ENCODE data around the gene RMND5A.
A peak's percentile ranks its signal among the peaks of the same experiment; 100 is the strongest.

RMND5A gene

DNA sequence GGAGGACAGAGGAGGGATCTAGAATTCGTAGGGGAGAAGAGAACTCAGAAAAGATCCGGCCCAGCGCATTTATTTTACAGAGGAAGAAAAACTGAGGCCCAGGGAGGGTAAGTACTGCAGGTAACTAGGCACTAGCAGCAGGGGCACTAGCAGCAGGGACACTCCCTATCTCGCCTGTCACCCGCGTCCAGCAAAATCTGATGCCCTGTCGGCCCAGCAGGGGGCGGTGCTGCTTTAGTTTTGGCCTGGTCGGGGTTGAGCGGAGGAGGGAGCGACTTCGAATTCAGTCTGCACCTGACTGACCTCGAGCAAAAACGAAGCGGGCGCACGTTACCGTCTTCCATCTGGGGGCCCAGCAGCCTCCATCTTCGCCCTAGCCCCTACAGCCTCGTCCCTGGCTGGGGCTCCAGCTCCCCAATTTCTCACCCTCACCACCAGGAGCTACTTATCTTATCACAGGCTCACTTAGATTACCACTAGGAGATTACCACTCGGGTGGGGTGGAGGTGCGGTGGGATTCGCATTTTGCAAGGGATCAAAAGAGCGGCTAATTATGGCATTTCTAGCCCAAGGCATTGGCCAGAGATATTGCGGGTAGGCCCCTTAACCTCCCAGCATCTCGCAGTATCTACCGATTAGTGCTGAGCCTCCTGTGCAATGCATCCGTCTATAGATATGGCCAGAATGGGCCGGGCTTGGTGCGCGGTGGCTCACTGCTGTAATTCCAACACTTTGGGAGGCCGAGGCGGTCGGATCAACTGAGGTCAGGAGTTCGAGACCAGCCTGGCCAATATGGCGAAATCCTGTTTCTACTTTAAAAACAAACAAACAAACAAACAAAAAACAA lies 88.4 kb downstream of the RMND5A start:
- Histone ChIP-seq H3K4me3 (ENCODE audit: low read depth in 1 of 2, low read length in 1 of 2) (peak overlapping the region in 1 of 2 experiments; percentile 21), H3K27me3 (peaks cover 97% of the 10 kb centered on the region), H3K9me3 (no peaks in the 10 kb centered on the region), H3K4me1 (ENCODE audit: control insufficient read depth in 1 of 2, insufficient read depth in 1 of 2, low read depth in 1 of 2, low read length in 1 of 2) (peaks cover 22 to 26% of the 10 kb centered on the region in 2 experiments), H3K36me3 (no peaks in the 10 kb centered on the region), H3K27ac (no peak overlapping the region)
- TF ChIP-seq, protein P1, sequence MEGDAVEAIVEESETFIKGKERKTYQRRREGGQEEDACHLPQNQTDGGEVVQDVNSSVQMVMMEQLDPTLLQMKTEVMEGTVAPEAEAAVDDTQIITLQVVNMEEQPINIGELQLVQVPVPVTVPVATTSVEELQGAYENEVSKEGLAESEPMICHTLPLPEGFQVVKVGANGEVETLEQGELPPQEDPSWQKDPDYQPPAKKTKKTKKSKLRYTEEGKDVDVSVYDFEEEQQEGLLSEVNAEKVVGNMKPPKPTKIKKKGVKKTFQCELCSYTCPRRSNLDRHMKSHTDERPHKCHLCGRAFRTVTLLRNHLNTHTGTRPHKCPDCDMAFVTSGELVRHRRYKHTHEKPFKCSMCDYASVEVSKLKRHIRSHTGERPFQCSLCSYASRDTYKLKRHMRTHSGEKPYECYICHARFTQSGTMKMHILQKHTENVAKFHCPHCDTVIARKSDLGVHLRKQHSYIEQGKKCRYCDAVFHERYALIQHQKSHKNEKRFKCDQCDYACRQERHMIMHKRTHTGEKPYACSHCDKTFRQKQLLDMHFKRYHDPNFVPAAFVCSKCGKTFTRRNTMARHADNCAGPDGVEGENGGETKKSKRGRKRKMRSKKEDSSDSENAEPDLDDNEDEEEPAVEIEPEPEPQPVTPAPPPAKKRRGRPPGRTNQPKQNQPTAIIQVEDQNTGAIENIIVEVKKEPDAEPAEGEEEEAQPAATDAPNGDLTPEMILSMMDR (IDR thresholded peaks at IDR 0.05): peak; percentile 84

DNA sequence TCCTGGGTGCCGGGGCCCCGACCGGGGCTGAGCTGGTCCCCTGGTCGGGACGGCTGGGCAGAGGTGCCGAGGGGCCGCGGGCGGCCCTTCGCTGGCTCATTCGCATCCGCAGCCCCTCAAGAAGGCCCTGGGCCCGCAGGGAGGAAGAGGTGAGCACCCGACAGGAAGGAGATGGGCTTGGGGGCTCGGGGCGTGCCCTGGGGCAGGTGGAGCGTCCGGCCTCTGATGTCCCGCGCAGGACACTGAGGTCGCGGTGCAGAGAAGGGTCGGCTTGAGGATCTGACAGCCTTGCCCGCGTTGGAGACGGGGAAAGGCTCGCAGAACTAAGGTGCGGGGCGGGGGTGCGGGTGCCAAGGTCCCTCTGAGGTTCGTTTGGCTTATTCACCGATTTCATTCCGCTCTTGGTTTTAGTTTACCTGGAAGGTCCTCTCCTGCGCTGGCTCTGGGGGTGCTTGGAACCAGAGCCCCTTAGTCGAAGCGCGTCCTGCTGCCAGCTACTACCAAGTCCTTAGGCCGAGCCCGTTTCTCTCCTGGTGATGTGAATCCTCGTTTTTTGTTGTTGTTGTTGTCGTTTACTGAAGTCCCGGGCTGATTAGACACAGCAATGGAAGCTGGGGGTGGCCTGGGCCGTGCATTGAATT lies 89.5 kb downstream of the RMND5A start:
- H3K4me1 ChIP-seq (ENCODE audit: control insufficient read depth in 1 of 2, insufficient read depth in 1 of 2, low read depth in 1 of 2, low read length in 1 of 2): peaks cover 22 to 26% of the 10 kb centered on the region in 2 experiments
- no peaks in the 10 kb centered on the region for H3K9me3 ChIP-seq
- no peaks in the 10 kb centered on the region for H3K36me3 ChIP-seq
- peaks cover 91% of the 10 kb centered on the region for H3K27me3 ChIP-seq
- no peak overlapping the region for H3K27ac ChIP-seq
- H3K4me3 ChIP-seq (ENCODE audit: low read depth in 1 of 2, low read length in 1 of 2): peak overlapping the region in 1 of 2 experiments; percentile 3
- TF ChIP-seq, protein P1 (IDR thresholded peaks at IDR 0.05): no peak

DNA sequence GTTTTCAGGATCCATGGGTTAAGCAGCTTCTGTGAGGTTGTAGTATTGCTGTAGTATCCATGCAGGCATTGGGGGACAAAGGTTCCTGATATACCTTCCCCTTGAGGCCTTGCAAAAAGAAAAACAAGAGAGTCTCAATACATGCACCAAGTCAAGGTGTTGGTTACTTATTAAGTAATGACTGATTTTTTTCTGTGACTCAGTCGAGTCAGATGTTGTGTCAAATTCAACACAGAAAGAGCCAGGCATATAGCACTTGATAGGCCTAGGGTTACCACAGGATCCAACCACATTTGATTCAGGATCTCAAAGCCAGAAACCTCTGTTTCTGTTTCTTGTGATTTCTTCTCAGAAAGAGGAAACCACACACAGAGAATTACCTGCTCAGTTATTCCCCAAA lies 95.5 kb downstream of the RMND5A start:
- Histone ChIP-seq H3K4me3 (ENCODE audit: low read depth in 1 of 2, low read length in 1 of 2) (no peak overlapping the region), H3K27me3 (peaks cover 30% of the 10 kb centered on the region), H3K4me1 (ENCODE audit: control insufficient read depth in 1 of 2, insufficient read depth in 1 of 2, low read depth in 1 of 2, low read length in 1 of 2) (no peaks in the 10 kb centered on the region), H3K27ac (no peak overlapping the region), H3K9me3 (no peaks in the 10 kb centered on the region), H3K36me3 (no peaks in the 10 kb centered on the region)
- TF ChIP-seq, protein P1 (IDR thresholded peaks at IDR 0.05): no peak

DNA sequence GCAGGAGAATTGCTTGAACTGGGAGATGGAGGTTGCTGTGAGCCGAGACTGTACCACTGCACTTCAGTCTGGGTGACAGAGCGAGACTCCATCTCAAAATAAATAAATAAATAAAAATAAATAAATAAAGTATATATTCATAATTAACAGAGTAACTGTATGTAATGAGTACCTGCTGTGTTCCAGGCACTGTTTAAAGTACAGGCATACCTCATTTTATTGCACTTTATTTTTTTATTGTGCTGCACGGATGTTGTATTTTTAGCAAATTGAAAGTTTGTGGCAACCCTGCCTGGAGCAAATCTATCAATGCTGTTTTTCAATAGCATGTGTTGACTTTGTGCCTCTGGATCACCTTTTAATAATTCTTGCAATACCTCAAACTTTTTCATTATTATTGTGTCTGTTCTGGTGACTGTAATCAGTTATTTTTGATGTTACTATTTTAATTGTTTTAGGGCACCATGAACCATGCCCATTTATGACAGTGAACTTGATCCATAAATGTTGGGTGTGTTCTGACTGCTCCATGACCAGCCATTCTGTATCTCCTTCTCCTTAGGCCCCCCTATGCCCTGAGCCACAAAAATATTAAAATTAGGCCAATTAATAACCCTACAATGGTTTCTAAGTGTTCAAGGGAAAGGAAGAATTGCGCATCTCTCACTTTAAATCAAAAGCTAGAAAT lies 98.2 kb downstream of the RMND5A start:
- Histone ChIP-seq H3K36me3 (no peaks in the 10 kb centered on the region), H3K27me3 (peaks cover 7% of the 10 kb centered on the region), H3K9me3 (no peaks in the 10 kb centered on the region), H3K27ac (no peak overlapping the region), H3K4me3 (ENCODE audit: low read depth in 1 of 2, low read length in 1 of 2) (no peak overlapping the region), H3K4me1 (ENCODE audit: control insufficient read depth in 1 of 2, insufficient read depth in 1 of 2, low read depth in 1 of 2, low read length in 1 of 2) (no peaks in the 10 kb centered on the region)
- TF ChIP-seq, protein P1 (IDR thresholded peaks at IDR 0.05): no peak

DNA sequence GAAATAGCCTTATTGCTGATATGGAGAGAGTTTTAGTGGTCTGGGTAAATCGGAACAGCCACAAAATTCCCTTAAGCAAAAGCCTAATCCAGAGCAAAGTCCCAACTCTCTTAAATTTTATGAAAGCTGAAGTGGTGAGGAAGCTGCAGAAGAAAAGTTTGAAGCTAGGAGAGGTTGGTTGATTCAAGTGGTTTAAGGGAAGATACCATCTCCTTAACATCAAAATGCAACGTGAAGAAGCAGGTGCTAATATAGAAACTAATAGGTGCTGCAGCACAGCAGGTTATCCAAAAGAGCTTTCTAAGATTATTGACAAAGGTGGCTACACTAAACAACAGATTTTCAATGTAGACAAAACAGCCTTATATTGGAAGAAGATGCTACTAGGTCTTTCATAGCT lies 98.9 kb downstream of the RMND5A start:
- Histone ChIP-seq H3K27ac (no peak overlapping the region), H3K36me3 (no peaks in the 10 kb centered on the region), H3K27me3 (no peaks in the 10 kb centered on the region), H3K4me3 (ENCODE audit: low read depth in 1 of 2, low read length in 1 of 2) (no peak overlapping the region), H3K4me1 (ENCODE audit: control insufficient read depth in 1 of 2, insufficient read depth in 1 of 2, low read depth in 1 of 2, low read length in 1 of 2) (no peaks in the 10 kb centered on the region), H3K9me3 (no peaks in the 10 kb centered on the region)
- TF ChIP-seq, protein P1 (IDR thresholded peaks at IDR 0.05): no peak
